Muscle layer of colon (tissue), 2 donors: ENCODE measurements around the gene TRPV2.
"Not testable (repeated sequence)": the region's sequence is repeated elsewhere in the genome, so short reads cannot be mapped to it uniquely, and the experiment has no call there.

Source experiments
- H3K27ac ChIP-seq: one replicate; pipeline ENCODE4 v1.7.0; 2013; ENCODE audit warnings: low read depth, mild to moderate bottlenecking, low read length, moderate library complexity
- H3K27me3 ChIP-seq, 2 donors: one replicate each; pipeline ENCODE4 v1.7.0; 2013; ENCODE audit warnings: low read length in 2 of 2, mild to moderate bottlenecking in 2 of 2; ENCODE audit not compliant: insufficient read depth in 2 of 2, control insufficient read depth in 1 of 2
- H3K36me3 ChIP-seq: one replicate; pipeline ENCODE4 v1.7.0; 2013; ENCODE audit warnings: mild to moderate bottlenecking, low read length; ENCODE audit not compliant: insufficient read depth
- H3K4me1 ChIP-seq: one replicate; pipeline ENCODE4 v1.7.0; 2013; ENCODE audit warnings: mild to moderate bottlenecking, low read length; ENCODE audit not compliant: insufficient read depth
- H3K4me3 ChIP-seq, 2 donors: one replicate each; pipeline ENCODE4 v1.7.0; 2013; ENCODE audit warnings: low read length in 2 of 2, low read depth in 1 of 2, mild to moderate bottlenecking in 1 of 2, moderate library complexity in 1 of 2
- H3K9ac ChIP-seq: one replicate; pipeline ENCODE4 v1.7.0; 2013; ENCODE audit warnings: low read length
- H3K9me3 ChIP-seq: one replicate; pipeline ENCODE4 v1.7.0; 2013; ENCODE audit warnings: mild to moderate bottlenecking, low read length
- donor health status: abdominal sarcoma.
- donor health status: Adenocarcinoma of cecum.

The TRPV2 gene

GRCh38 chr17:16449121-16449570, 33.8 kb downstream of the TRPV2 start:
- H3K27ac ChIP-seq, result no peak overlapping the region
- no peaks in the 10 kb centered on the region for H3K9me3 ChIP-seq
- no peaks in the 10 kb centered on the region for H3K27me3 ChIP-seq
- H3K9ac ChIP-seq, result no peak overlapping the region
- peaks cover 22% of the 10 kb centered on the region for H3K36me3 ChIP-seq
- no peaks in the 10 kb centered on the region for H3K4me1 ChIP-seq
- H3K4me3 ChIP-seq, result no peak overlapping the region

- Histone ChIP-seq H3K27me3 (no peaks in the 10 kb centered on the region), H3K36me3 (peaks cover 19% of the 10 kb centered on the region), H3K27ac (no peak overlapping the region), H3K9me3 (no peaks in the 10 kb centered on the region), H3K9ac (no peak overlapping the region), H3K4me1 (no peaks in the 10 kb centered on the region), H3K4me3 (no peak overlapping the region)
Measured at GRCh38 chr17:16450028-16450427, 34.7 kb downstream of the TRPV2 start.

- H3K9me3 ChIP-seq, H3K27me3 ChIP-seq, H3K9ac ChIP-seq, H3K4me1 ChIP-seq, H3K27ac ChIP-seq, H3K4me3 ChIP-seq: not testable (repeated sequence)
- H3K36me3 ChIP-seq, result peaks cover 14% of the 10 kb centered on the region
Measured at GRCh38 chr17:16452268-16452667, 36.9 kb downstream of the TRPV2 start.

GRCh38 chr17:16453493-16453851, 38.1 kb downstream of the TRPV2 start:
- Histone ChIP-seq H3K27ac (no peak overlapping the region), H3K9ac (no peak overlapping the region), H3K9me3 (no peaks in the 10 kb centered on the region), H3K27me3 (no peaks in the 10 kb centered on the region), H3K4me1 (no peaks in the 10 kb centered on the region), H3K36me3 (peaks cover 5% of the 10 kb centered on the region), H3K4me3 (no peak overlapping the region)

GRCh38 chr17:16455997-16456741, 40.8 kb downstream of the TRPV2 start:
- Histone ChIP-seq H3K4me1 (no peaks in the 10 kb centered on the region), H3K9me3 (no peaks in the 10 kb centered on the region), H3K27me3 (no peaks in the 10 kb centered on the region), H3K9ac (no peak overlapping the region), H3K36me3 (no peaks in the 10 kb centered on the region), H3K4me3 (no peak overlapping the region), H3K27ac (no peak overlapping the region)

- no peak overlapping the region for H3K27ac ChIP-seq
- H3K36me3 ChIP-seq, result no peaks in the 10 kb centered on the region
- H3K9ac ChIP-seq, result no peak overlapping the region
- H3K4me1 ChIP-seq, result no peaks in the 10 kb centered on the region
- H3K27me3 ChIP-seq, result no peaks in the 10 kb centered on the region
- H3K9me3 ChIP-seq, result no peaks in the 10 kb centered on the region
- H3K4me3 ChIP-seq, result no peak overlapping the region
Measured at GRCh38 chr17:16456742-16457316, 41.5 kb downstream of the TRPV2 start.

GRCh38 chr17:16459271-16459670, 43.9 kb downstream of the TRPV2 start:
- Histone ChIP-seq H3K9me3 (no peaks in the 10 kb centered on the region), H3K4me1 (peaks cover 17% of the 10 kb centered on the region), H3K9ac (no peak overlapping the region), H3K27me3 (no peaks in the 10 kb centered on the region), H3K27ac (no peak overlapping the region), H3K4me3 (no peak overlapping the region), H3K36me3 (no peaks in the 10 kb centered on the region)

- H3K9me3 ChIP-seq, result no peaks in the 10 kb centered on the region
- no peak overlapping the region for H3K9ac ChIP-seq
- no peaks in the 10 kb centered on the region for H3K27me3 ChIP-seq
- H3K4me1 ChIP-seq, result peaks cover 22% of the 10 kb centered on the region
- H3K4me3 ChIP-seq, result no peak overlapping the region
- no peak overlapping the region for H3K27ac ChIP-seq
- no peaks in the 10 kb centered on the region for H3K36me3 ChIP-seq
Measured at GRCh38 chr17:16459855-16460550, 44.6 kb downstream of the TRPV2 start.

GRCh38 chr17:16460796-16461605, 45.6 kb downstream of the TRPV2 start:
- Histone ChIP-seq H3K36me3 (no peaks in the 10 kb centered on the region), H3K27me3 (no peaks in the 10 kb centered on the region), H3K9ac (no peak overlapping the region), H3K27ac (no peak overlapping the region), H3K4me1 (peaks cover 27% of the 10 kb centered on the region), H3K4me3 (no peak overlapping the region), H3K9me3 (no peaks in the 10 kb centered on the region)

GRCh38 chr17:16461606-16461866, 46.2 kb downstream of the TRPV2 start:
- H3K9me3 ChIP-seq, result no peaks in the 10 kb centered on the region
- no peak overlapping the region for H3K4me3 ChIP-seq
- H3K9ac ChIP-seq, result no peak overlapping the region
- no peaks in the 10 kb centered on the region for H3K36me3 ChIP-seq
- H3K27ac ChIP-seq, result no peak overlapping the region
- no peaks in the 10 kb centered on the region for H3K27me3 ChIP-seq
- peaks cover 27% of the 10 kb centered on the region for H3K4me1 ChIP-seq

GRCh38 chr17:16462070-16462864, 46.9 kb downstream of the TRPV2 start:
- Histone ChIP-seq H3K9me3 (no peaks in the 10 kb centered on the region), H3K36me3 (no peaks in the 10 kb centered on the region), H3K4me1 (peaks cover 27% of the 10 kb centered on the region), H3K4me3 (no peak overlapping the region), H3K27ac (no peak overlapping the region), H3K27me3 (no peaks in the 10 kb centered on the region), H3K9ac (no peak overlapping the region)
